K562 (cell line): ENCODE data around the gene KCNN3.

Experiments used
- KLF16 ChIP-seq: IDR thresholded peaks from 2 replicates; pipeline ENCODE4 v1.6.1; 2016; ENCODE audit warnings: antibody characterized with exemption
- NFXL1 ChIP-seq: fragments of 450-650 bp; formaldehyde crosslinking; IDR thresholded peaks from 2 replicates; pipeline ENCODE4 v1.4.0; 2021; ENCODE audit warnings: mild to moderate bottlenecking
- PKNOX1 ChIP-seq: fragments of 450-650 bp; IDR thresholded peaks from 2 replicates; pipeline ENCODE4 v1.6.1; 2016
- RAD21 ChIP-seq, 2 experiments: fragments of 250-450 bp in 1 of 2; fragments of 450-650 bp in 1 of 2; sonication (Bioruptor Pico) in 1 of 2; formaldehyde crosslinking in 1 of 2; IDR thresholded peaks in 1 of 2; conservative IDR thresholded peaks in 1 of 2; 2 replicates each; pipeline versions ENCODE4 v1.4.0 to v1.8.0; 2020 to 2022; ENCODE audit warnings: mild to moderate bottlenecking in 2 of 2, moderate library complexity in 1 of 2
- RHOXF2B ChIP-seq: fragments of 250-450 bp; sonication (Bioruptor Pico); conservative IDR thresholded peaks from 2 replicates; pipeline ENCODE4 v1.5.1; 2021

- TF ChIP-seq RAD21 (CRISPR knock-in tag; conservative IDR thresholded peaks at IDR 0.05 in 1 of 2, IDR thresholded peaks at IDR 0.05 in 1 of 2) (no peak), RHOXF2B (CRISPR knock-in tag) (no peak), PKNOX1 (no peak), KLF16 (no peak), NFXL1 (no peak)
Measured at GRCh38 chr1:154895798-154896197, 25.7 kb upstream of the KCNN3 start.
